Measurements from ENCODE around the gene HS6ST1.

Gene HS6ST1

GRCh38 chr2:128304715-128305554 lies 13.7 kb downstream of the HS6ST1 start (continued):
- TF ChIP-seq, protein P1, sequence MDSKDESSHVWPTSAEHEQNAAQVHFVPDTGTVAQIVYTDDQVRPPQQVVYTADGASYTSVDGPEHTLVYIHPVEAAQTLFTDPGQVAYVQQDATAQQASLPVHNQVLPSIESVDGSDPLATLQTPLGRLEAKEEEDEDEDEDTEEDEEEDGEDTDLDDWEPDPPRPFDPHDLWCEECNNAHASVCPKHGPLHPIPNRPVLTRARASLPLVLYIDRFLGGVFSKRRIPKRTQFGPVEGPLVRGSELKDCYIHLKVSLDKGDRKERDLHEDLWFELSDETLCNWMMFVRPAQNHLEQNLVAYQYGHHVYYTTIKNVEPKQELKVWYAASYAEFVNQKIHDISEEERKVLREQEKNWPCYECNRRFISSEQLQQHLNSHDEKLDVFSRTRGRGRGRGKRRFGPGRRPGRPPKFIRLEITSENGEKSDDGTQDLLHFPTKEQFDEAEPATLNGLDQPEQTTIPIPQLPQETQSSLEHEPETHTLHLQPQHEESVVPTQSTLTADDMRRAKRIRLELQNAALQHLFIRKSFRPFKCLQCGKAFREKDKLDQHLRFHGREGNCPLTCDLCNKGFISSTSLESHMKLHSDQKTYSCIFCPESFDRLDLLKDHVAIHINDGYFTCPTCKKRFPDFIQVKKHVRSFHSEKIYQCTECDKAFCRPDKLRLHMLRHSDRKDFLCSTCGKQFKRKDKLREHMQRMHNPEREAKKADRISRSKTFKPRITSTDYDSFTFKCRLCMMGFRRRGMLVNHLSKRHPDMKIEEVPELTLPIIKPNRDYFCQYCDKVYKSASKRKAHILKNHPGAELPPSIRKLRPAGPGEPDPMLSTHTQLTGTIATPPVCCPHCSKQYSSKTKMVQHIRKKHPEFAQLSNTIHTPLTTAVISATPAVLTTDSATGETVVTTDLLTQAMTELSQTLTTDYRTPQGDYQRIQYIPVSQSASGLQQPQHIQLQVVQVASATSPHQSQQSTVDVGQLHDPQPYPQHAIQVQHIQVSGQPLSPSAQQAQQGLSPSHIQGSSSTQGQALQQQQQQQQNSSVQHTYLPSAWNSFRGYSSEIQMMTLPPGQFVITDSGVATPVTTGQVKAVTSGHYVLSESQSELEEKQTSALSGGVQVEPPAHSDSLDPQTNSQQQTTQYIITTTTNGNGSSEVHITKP (tag by site-specific recombination; IDR thresholded peaks at IDR 0.05) = peak; percentile 98
- TF ChIP-seq SP3 (tag by site-specific recombination; IDR thresholded peaks at IDR 0.05) = 0 out of 2 replicates have a peak, but pooled peaks have one; percentile 8
- TF ChIP-seq KLF7 (tag by site-specific recombination; IDR thresholded peaks at IDR 0.05; ENCODE audit: borderline replicate concordance) = no peak
- TF ChIP-seq ZNF777 (tag by site-specific recombination; IDR thresholded peaks at IDR 0.05; ENCODE audit: borderline replicate concordance) = no peak
- TF ChIP-seq ZNF341 (tag by site-specific recombination; IDR thresholded peaks at IDR 0.05; ENCODE audit: low read depth) = peak; percentile 99
- TF ChIP-seq ZBTB21 (tag by site-specific recombination; IDR thresholded peaks at IDR 0.05) = no peak
- peak; percentile 53 for TF ChIP-seq SP7 (tag by site-specific recombination; IDR thresholded peaks at IDR 0.05)
- 0 out of 2 replicates have a peak, but pooled peaks have one; percentile 22 for TF ChIP-seq FEZF1 (tag by site-specific recombination; IDR thresholded peaks at IDR 0.05)
- TF ChIP-seq ZNF366 (tag by site-specific recombination; conservative IDR thresholded peaks at IDR 0.05) = peak; percentile 45; the same call in 1 of the 2 replicates
- TF ChIP-seq ZNF274 (IDR thresholded peaks at IDR 0.05; ENCODE audit: low read length) = no peak
- TF ChIP-seq ZNF274 (tag by site-specific recombination; IDR thresholded peaks at IDR 0.05; ENCODE audit: borderline replicate concordance) = no peak
- TF ChIP-seq ZNF292 (tag by site-specific recombination; IDR thresholded peaks at IDR 0.05; ENCODE audit: borderline replicate concordance, low read depth) = no peak
- peak; percentile 53; the same call in 1 of the 2 replicates for TF ChIP-seq PATZ1 (tag by site-specific recombination; IDR thresholded peaks at IDR 0.05)
- no peak for TF ChIP-seq ZBTB10 (tag by site-specific recombination; IDR thresholded peaks at IDR 0.05)
- TF ChIP-seq ZFHX2 (tag by site-specific recombination; conservative IDR thresholded peaks at IDR 0.05) = no peak
- peak; percentile 43; the same call in 1 of the 2 replicates for TF ChIP-seq ZBTB20 (tag by site-specific recombination; IDR thresholded peaks at IDR 0.05)
- TF ChIP-seq, protein P2, sequence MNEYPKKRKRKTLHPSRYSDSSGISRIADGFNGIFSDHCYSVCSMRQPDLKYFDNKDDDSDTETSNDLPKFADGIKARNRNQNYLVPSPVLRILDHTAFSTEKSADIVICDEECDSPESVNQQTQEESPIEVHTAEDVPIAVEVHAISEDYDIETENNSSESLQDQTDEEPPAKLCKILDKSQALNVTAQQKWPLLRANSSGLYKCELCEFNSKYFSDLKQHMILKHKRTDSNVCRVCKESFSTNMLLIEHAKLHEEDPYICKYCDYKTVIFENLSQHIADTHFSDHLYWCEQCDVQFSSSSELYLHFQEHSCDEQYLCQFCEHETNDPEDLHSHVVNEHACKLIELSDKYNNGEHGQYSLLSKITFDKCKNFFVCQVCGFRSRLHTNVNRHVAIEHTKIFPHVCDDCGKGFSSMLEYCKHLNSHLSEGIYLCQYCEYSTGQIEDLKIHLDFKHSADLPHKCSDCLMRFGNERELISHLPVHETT (tag by site-specific recombination; IDR thresholded peaks at IDR 0.05) = no peak
- TF ChIP-seq, protein P3, sequence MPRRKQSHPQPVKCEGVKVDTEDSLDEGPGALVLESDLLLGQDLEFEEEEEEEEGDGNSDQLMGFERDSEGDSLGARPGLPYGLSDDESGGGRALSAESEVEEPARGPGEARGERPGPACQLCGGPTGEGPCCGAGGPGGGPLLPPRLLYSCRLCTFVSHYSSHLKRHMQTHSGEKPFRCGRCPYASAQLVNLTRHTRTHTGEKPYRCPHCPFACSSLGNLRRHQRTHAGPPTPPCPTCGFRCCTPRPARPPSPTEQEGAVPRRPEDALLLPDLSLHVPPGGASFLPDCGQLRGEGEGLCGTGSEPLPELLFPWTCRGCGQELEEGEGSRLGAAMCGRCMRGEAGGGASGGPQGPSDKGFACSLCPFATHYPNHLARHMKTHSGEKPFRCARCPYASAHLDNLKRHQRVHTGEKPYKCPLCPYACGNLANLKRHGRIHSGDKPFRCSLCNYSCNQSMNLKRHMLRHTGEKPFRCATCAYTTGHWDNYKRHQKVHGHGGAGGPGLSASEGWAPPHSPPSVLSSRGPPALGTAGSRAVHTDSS (tag by site-specific recombination; IDR thresholded peaks at IDR 0.05) = no peak
- peak; percentile 38; the same call in 1 of the 2 replicates for TF ChIP-seq TRIM28 (IDR thresholded peaks at IDR 0.05; ENCODE audit: borderline replicate concordance, low read length)
- no peak for TF ChIP-seq ZNF791 (tag by site-specific recombination; IDR thresholded peaks at IDR 0.05)
- no peak for TF ChIP-seq ZBTB6 (tag by site-specific recombination; IDR thresholded peaks at IDR 0.05)
- TF ChIP-seq ZNF10 (tag by site-specific recombination; IDR thresholded peaks at IDR 0.05) = no peak
- no peak for TF ChIP-seq REPIN1 (tag by site-specific recombination; IDR thresholded peaks at IDR 0.05; ENCODE audit: low read depth)
- TF ChIP-seq GLIS1 (tag by site-specific recombination; IDR thresholded peaks at IDR 0.05) = peak; percentile 96
- TF ChIP-seq ZNF621 (tag by site-specific recombination; IDR thresholded peaks at IDR 0.05) = no peak
- TF ChIP-seq ZNF544 (tag by site-specific recombination; IDR thresholded peaks at IDR 0.05) = no peak
- no peak for TF ChIP-seq ZNF549 (tag by site-specific recombination; IDR thresholded peaks at IDR 0.05)
